DND-41 (cell line): Measurements from ENCODE around the gene FGF14.

Experiments
- EZH2 ChIP-seq: IDR thresholded peaks from 3 replicates; pipeline ENCODE4 v1.6.1; 2012; ENCODE audit warnings: borderline replicate concordance, low read depth, mild to moderate bottlenecking, moderate library complexity, low read length, inconsistent platforms; ENCODE audit not compliant: severe bottlenecking
- TF ChIP-seq, protein P1 (sequence below): IDR thresholded peaks from 2 replicates; pipeline ENCODE4 v1.5.1; 2012; ENCODE audit warnings: borderline replicate concordance, low read length, moderate library complexity, mild to moderate bottlenecking; ENCODE audit not compliant: poor library complexity, severe bottlenecking; ENCODE audit errors: extremely low read depth

DNA sequence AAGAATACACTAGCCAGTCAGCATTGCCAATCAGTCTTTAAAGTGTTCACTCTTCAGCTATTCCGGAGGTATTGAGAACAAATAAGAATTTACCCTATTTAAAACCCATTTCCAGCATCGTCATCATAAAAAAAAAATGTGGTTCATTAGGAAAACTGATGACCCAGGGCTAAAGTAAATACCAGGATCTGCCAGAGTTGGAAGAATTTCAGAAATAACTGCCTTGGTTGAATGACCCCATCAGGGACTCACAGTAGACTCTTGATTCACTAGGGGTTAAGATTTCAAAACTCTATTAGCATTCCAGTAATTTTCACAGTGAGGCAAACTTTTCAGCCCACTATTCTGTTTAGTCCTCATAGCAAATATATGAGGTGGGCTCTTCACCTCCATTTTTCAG is 572.4 kb downstream of the FGF14 start:
- TF ChIP-seq, protein P1, sequence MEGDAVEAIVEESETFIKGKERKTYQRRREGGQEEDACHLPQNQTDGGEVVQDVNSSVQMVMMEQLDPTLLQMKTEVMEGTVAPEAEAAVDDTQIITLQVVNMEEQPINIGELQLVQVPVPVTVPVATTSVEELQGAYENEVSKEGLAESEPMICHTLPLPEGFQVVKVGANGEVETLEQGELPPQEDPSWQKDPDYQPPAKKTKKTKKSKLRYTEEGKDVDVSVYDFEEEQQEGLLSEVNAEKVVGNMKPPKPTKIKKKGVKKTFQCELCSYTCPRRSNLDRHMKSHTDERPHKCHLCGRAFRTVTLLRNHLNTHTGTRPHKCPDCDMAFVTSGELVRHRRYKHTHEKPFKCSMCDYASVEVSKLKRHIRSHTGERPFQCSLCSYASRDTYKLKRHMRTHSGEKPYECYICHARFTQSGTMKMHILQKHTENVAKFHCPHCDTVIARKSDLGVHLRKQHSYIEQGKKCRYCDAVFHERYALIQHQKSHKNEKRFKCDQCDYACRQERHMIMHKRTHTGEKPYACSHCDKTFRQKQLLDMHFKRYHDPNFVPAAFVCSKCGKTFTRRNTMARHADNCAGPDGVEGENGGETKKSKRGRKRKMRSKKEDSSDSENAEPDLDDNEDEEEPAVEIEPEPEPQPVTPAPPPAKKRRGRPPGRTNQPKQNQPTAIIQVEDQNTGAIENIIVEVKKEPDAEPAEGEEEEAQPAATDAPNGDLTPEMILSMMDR, result no peak
- no peak for TF ChIP-seq EZH2
